Testis (tissue), 3 donors: ENCODE data around the gene MTSS2. TPM values are rescaled to one million over a fixed set of nuclear protein-coding genes. Genes with fewer than 3 reads are reported as not detected.

Experiments
- DNase-seq: peaks from one replicate; pipeline ENCODE4 v3.0.0-alpha.2; 2019
- H3K27ac ChIP-seq, 2 donors: fragments of 200-600 bp; sonication (generic); one replicate each; pipeline ENCODE4 v1.5.1; 2019
- H3K27me3 ChIP-seq: fragments of 200-600 bp; sonication (generic); one replicate; pipeline ENCODE4 v1.5.1; 2019
- H3K36me3 ChIP-seq: fragments of 200-600 bp; sonication (generic); one replicate; pipeline ENCODE4 v1.5.1; 2017; ENCODE audit warnings: low read depth; ENCODE audit errors: missing control alignments
- H3K4me1 ChIP-seq: fragments of 200-600 bp; sonication (generic); one replicate; pipeline ENCODE4 v1.5.1; 2019
- H3K4me3 ChIP-seq, 2 donors: fragments of 200-600 bp; sonication (generic); one replicate each; pipeline ENCODE4 v1.5.1; 2017 to 2019
- H3K9me3 ChIP-seq: fragments of 200-600 bp; sonication (generic); one replicate; pipeline ENCODE4 v1.5.1; 2017
- POLR2A ChIP-seq: fragments of 450-650 bp; IDR thresholded peaks from one replicate; pipeline ENCODE4 v1.6.1; 2017; ENCODE audit warnings: antibody characterized with exemption, mild to moderate bottlenecking, moderate library complexity
- WGBS, 2 donors: methylation state at CpG; one replicate each; pipeline ENCODE4 v1.1.5; 2018; 5-methylcytosine and 5-hydroxymethylcytosine counted together
- intact Hi-C: fragments of 100-400 bp; cut with DNase I; formaldehyde crosslinking; loops from one replicate; pipeline ENCODE4 v1.15.1; 2023; ENCODE audit warnings: low total_unique reads
- polyA plus RNA-seq: library from polyadenylated mRNA; stranded (reverse); fragments of 350-450 nt; fragmentation: Illumina TruSeq; extraction: RNeasy Lipid Tissue Mini Kit (QIAGEN cat#74804); gene quantifications from one replicate; pipeline ENCODE4 v1.2.3, GENCODE V29; 2014; ENCODE audit warnings: low read depth, low replicate concordance; ENCODE audit not compliant: insufficient read depth
- total RNA-seq, 2 donors: library from RNA; depleted of rRNA; stranded (reverse); fragments of >200 nt; gene quantifications; one replicate each; pipeline ENCODE4 v1.2.3, GENCODE V29; 2016
- TF ChIP-seq, protein P1 (sequence below), 3 experiments: fragments of 450-650 bp in 2 of 3; fragments of 200-600 bp in 1 of 3; sonication (generic) in 1 of 3; IDR thresholded peaks; one replicate each; pipeline ENCODE4 v1.5.1; 2016 to 2019; ENCODE audit warnings: antibody characterized with exemption in 3 of 3, mild to moderate bottlenecking in 2 of 3, moderate library complexity in 1 of 3

MTSS2 gene
- total and polyA plus RNA-seq, 3 donors from 2014 or later: 24.6 to 28.7 (median 25.6) TPM

DNA sequence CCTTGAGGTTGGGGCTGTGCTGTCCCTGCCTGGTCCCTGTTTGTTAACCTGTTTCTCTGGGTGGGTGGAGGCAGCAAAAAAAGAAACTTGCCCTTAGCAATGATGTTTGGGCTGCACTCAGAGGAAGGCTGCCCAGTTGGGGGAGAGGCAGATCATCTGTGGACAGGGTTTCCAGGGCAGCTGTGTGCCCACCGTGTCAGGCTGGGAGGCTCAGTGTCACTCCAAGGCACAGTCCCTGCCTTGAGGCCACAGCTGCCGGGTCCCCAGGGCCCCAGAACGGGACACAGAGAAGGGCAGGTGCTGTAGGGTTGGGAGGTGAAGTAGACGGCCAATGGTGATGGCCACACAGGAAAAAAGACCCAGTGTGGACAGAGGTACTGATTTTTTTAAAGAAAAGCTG is 35.6 kb downstream of the MTSS2 start:
- TF ChIP-seq, protein P1, sequence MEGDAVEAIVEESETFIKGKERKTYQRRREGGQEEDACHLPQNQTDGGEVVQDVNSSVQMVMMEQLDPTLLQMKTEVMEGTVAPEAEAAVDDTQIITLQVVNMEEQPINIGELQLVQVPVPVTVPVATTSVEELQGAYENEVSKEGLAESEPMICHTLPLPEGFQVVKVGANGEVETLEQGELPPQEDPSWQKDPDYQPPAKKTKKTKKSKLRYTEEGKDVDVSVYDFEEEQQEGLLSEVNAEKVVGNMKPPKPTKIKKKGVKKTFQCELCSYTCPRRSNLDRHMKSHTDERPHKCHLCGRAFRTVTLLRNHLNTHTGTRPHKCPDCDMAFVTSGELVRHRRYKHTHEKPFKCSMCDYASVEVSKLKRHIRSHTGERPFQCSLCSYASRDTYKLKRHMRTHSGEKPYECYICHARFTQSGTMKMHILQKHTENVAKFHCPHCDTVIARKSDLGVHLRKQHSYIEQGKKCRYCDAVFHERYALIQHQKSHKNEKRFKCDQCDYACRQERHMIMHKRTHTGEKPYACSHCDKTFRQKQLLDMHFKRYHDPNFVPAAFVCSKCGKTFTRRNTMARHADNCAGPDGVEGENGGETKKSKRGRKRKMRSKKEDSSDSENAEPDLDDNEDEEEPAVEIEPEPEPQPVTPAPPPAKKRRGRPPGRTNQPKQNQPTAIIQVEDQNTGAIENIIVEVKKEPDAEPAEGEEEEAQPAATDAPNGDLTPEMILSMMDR (IDR thresholded peaks at IDR 0.05): no peak
- TF ChIP-seq POLR2A: no peak
- no peak overlapping the region for H3K27ac ChIP-seq
- no peaks in the 10 kb centered on the region for H3K27me3 ChIP-seq
- no peak overlapping the region for H3K4me3 ChIP-seq
- H3K9me3 ChIP-seq: no peaks in the 10 kb centered on the region
- WGBS, 2 donors: 65 to 85% methylated on average over 4 of the region's 4 CpGs
- DNase-seq: no peak
- intact Hi-C loops: loop anchor here (10.0 kb wide), 1 partner anchor 125 kb away; the partner anchor contains the start of genes COG4 and SF3B3
- H3K4me1 ChIP-seq: peaks cover 26% of the 10 kb centered on the region
- no peaks in the 10 kb centered on the region for H3K36me3 ChIP-seq

DNA sequence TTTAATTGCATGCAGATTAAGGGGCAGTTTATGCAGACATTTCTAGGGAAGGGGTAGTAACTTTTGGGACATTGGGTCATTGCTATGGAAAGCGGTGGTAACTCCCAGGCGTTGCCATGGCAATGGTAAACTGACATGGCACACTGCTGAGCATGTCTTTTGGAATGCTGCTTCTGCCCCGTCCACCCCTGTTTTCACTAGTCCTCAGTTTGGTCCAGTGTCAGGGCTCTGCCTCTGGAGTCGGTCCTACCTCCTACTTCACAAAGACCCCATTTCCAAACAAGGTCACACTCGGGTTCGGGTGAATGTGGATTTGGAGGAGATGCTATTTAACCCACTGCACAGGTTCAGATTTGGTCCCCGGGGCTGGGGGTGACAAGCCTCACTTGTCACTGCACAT is 36.6 kb downstream of the MTSS2 start:
- Histone ChIP-seq H3K27ac (no peak overlapping the region), H3K4me1 (peaks cover 25% of the 10 kb centered on the region), H3K27me3 (no peaks in the 10 kb centered on the region), H3K36me3 (no peaks in the 10 kb centered on the region), H3K4me3 (no peak overlapping the region), H3K9me3 (no peaks in the 10 kb centered on the region)
- TF ChIP-seq POLR2A: no peak
- TF ChIP-seq, protein P1 (IDR thresholded peaks at IDR 0.05): no peak
- DNase-seq: no peak
- 88 to 90% methylated on average over 7 of the region's 7 CpGs for WGBS, 2 donors
- intact Hi-C loops: no loop called here

DNA sequence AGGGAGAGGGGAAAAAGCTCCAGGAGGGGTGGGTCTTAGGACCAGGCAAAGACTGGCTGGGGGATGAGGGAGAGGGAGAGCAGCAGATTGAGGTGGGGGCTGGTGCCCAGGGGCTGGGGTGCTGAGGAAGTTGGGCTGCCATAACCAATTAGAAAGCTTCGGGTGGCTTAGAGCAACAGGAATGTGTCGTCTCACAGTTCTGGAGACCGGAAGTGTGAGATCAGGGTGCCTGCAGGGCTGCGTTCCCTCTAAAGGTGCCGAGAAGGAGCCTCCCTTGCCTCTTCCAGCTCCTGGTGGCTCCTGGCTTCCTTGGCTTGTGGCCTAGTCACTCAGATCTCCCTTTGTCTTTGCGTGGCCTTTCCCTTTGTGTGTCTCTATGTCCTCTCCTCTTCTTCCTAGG is 37.2 kb downstream of the MTSS2 start:
- no peak for DNase-seq
- Histone ChIP-seq H3K27me3 (no peaks in the 10 kb centered on the region), H3K36me3 (no peaks in the 10 kb centered on the region), H3K9me3 (no peaks in the 10 kb centered on the region), H3K4me1 (peaks cover 18% of the 10 kb centered on the region), H3K27ac (no peak overlapping the region), H3K4me3 (no peak overlapping the region)
- intact Hi-C loops: no loop called here
- WGBS, 2 donors: 85 to 94% methylated on average over 6 of the region's 6 CpGs
- TF ChIP-seq, protein P1 (IDR thresholded peaks at IDR 0.05): no peak
- TF ChIP-seq POLR2A: no peak

DNA sequence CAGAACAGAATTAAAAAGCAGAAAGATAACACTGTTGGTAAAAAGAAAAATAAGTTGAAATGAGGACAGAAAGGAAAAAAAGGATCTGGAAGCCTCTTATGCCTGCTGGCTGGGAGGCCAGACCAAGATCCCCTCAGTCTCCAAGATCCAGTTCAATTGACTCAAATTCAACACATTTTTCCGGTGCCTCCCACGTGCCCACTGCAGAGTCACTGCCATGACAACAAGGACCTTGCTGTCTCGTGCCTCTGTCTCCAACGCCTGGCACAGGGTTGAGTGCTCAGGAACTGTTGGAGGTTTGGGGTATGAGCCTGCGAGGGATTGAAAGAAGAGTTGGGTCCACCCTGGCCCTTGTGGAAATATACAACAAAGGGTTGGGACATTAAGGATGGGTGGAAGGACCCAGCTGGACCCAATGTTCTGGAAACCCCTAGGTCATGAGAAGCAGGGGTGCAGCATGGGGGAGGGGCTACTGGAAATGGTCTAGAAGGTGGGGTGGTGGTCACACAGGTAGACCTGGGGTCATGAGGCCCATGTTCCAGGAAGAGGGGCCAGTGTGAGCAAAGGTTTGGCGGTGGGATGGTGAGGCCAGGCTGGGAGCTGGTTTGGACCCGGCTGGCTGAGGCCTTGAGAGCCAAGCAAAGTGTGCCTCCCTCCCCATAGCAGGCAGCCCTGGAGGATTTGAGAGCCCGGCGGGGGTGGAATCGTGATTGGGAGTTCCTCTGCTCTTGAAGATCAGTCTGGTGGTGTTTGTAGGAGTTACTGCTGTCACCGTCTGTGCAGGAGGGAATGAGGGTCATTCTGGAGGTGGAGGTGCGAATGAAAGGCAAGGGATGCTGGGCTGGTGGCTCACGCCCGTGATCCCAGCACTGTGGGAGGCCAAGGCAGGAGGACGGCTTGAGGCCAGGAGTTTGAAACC is 38.2 kb downstream of the MTSS2 start:
- intact Hi-C loops: no loop called here
- no peak for TF ChIP-seq POLR2A
- TF ChIP-seq, protein P1 (IDR thresholded peaks at IDR 0.05): no peak
- Histone ChIP-seq H3K9me3 (no peaks in the 10 kb centered on the region), H3K36me3 (no peaks in the 10 kb centered on the region), H3K4me1 (peaks cover 18% of the 10 kb centered on the region), H3K4me3 (no peak overlapping the region), H3K27me3 (no peaks in the 10 kb centered on the region), H3K27ac (peak overlapping the region; percentile 21 to 50)
- DNase-seq: peak; percentile 42
- 70 to 75% methylated on average over 15 of the region's 15 CpGs for WGBS, 2 donors
